ENCODE measurements around the gene SSBP3.

Gene SSBP3

DNA sequence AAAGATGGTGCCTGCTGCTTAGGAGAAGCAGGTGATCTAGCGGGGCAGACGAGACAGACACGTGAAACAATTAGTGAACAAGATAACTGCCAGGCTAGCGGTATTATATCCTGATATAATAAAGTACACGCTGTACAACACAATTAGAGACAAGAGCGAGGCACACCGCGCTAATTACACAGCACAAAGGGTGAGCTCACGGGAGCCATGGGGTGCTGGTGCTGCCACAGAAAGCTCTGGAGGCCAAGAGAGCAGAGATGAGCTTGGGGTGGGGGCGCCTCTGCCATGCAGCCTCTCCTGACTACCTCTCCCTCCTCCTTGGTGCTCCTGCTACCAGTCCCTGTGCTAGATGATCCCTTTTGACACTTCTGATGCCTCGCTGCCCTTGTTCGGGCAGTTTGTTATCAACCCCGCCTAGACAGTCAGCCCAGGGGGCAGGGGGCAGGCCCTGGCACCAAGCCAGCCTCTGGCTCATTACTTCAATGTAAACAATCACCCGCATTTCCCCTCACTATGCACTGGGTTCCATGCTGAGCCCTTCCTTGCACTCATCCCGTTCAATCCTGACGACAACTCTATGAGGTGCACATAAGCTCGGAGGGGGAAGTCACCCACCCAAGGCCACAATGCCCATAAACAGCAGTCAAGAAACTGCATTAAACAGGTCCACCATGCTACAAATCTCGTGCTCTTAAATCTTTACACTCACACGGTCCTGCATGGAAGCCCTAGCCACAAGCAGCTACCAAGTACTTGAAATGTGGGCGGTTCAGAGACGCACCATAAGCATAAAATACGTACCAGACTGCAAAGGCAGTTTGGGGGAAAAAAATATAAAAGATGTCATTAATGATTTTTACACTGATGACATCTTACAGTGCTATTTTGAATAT, 103.0 kb downstream of the SSBP3 start:
- no peak for DNase-seq

- DNase-seq: no peak
These were observed 103.6 kb downstream of the SSBP3 start for GRCh38 chr1:54302549-54302948.

GRCh38 chr1:54301497-54301896, 104.7 kb downstream of the SSBP3 start:
- no peak for DNase-seq

- DNase-seq: no peak
These were observed 105.8 kb downstream of the SSBP3 start for GRCh38 chr1:54300401-54300800.

- no peak for DNase-seq
These were observed 107.2 kb downstream of the SSBP3 start for GRCh38 chr1:54299037-54299436.

DNA sequence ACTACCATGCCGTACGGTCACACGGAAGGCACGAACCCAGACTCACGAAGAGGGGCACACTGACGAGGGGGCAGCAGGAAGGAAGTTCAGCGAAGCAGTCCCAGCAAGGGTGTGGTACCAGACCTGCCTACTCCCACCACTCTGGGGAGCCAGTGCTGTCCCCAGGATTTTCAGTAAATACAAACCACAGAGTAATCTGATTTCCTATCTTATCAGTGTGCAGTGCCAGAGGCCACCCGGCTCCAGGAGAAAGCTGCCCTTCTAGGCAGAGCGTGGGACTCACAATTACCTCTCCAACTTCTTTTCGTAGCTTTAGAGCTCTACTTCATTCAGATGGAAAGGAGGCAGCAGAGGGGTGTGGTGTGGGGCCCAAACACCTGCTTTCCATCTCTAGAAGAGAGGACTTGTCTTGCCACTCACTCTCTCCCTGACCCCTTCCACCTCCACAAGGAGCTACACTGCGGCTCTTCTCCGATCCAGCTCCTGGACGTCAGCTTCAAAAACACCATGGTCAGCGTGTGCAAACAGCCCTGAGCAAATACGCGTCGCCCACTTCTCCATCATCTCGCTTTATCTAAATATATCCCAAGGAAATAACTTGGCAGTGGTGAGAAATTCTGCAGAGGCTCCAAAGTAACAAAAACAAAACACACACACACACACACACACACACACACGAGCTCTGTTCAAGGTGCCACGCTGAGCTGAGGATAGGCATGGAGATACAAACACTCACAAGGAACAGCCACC, 107.7 kb downstream of the SSBP3 start:
- no peak for DNase-seq

DNA sequence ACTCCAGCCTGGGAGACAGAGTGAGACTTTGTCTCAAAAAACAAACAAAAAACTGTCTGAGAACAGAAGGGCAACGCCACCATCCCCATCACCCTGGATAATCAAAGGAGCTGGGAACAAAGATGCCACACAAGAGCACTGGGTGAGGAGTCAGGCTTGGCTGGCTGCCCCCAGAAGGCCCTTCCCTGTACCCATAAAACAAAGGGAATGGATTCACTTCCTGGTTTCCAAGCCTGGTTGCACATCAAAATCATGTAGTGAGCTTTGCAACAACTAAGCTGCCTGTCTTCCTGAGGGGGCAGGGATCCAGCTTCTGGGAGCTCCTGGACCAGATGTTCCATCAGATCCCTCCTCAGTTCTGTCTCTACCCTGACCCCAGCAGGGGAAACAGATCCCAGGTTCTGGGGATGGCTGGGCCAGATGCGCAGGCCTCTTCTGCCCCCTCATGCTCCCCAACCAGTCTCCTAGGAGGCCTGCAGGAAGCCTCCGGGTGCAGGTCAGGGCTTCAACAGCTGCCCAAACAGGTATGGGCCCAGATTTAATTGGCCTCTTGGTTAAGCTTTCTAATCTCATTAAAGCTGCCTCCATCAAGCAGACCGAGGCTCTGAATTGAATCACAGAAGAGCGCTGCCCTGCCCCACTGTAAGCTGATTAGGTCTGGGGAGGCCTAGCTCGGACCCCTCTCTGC, 108.5 kb downstream of the SSBP3 start:
- no peak for DNase-seq

GRCh38 chr1:54296666-54297065, 109.5 kb downstream of the SSBP3 start:
- DNase-seq: no peak

DNA sequence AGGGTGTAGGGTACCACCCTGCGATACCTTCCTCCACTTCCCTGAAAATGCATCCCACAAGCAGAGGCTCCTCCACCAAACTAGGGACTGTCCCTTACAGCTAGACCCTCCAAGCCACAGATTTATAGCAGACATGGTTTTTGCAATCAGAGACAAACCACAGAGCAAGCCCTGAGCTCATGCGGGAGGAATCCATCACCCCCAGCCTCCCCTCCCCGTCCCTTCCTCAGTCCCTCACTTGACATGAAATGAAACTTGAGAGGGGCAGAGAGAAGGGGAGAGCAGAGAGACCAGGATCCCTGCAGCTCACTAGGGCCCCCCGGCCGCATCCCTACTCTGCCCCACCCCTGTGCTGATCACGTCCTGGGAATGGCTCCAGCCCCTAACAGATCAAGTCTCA, 111.3 kb downstream of the SSBP3 start:
- no peak for DNase-seq

DNA sequence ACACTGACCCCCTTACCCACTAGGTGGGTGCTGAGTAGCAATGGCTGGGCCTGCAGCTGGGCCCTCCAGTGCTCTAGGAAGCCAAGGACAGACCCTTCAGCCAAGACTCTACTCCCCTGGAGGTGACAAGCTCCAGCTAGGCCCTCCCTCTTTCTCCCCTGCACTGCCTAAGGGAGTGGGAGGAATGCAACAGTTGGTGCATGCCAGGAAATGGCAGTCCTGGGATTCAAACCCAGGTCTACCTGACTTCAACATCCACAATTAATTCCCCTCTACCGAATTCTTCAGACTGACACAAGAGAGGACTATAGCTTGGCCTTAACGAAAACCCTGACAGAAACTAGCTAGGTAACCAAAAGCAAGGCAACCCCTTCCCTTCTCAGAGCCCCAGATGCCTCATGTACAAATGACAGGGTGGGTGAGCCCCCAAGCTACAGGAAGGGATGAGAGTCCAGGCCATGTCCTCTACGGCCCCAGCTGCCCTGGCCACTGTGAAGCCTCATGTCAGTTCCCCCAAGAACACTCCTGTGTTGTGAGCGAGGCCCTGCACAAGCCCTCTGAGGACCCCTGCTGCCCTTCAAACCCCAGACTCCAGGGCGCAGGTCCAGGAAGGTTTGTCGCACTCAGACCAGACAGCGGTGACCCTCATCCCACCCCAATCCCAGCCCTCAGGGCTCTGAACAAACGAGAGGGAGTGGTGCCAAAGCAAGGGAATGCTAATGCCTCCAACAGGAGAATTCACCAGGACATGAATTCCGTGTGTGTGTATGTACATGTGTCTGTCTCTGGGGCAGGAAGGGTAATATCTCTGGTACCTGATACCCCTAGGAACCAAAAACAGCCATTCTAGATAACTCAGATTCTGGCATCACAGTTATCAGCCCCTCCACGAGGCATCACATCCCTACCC, 113.9 kb downstream of the SSBP3 start:
- no peak for DNase-seq

GRCh38 chr1:54291276-54292001, 114.8 kb downstream of the SSBP3 start:
- no peak for DNase-seq

DNA sequence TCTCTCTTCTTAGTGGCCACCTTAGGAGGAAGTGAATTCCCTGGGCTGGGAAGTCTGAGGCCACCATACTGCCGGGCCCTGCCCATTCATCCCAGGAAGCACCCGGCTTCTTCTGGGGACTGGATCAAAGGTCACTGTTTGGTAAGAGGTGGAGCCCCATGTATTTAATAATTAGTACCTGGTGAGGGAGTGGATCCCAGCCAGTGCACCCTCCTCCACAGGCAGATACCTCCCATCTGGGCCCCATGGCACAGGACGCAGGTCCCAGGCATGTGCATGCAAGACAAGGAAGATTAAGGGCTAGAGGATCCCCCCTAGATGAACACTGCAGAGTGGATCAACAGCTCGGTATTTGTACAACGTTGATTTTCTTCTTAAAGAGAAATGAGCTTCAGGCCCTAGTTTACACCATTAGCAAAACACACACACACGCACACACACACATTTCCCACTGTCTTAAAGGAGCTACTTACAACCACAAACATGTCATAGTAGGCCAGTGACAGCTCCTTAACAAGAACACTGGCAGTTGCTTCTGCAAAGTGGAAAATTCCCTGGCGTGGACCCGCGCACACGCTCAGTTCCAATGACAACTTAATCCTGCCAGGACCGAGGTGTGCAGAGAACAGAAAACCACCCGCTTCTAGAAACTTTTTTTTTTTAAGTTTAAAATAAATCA, 115.5 kb downstream of the SSBP3 start:
- DNase-seq: no peak

DNA sequence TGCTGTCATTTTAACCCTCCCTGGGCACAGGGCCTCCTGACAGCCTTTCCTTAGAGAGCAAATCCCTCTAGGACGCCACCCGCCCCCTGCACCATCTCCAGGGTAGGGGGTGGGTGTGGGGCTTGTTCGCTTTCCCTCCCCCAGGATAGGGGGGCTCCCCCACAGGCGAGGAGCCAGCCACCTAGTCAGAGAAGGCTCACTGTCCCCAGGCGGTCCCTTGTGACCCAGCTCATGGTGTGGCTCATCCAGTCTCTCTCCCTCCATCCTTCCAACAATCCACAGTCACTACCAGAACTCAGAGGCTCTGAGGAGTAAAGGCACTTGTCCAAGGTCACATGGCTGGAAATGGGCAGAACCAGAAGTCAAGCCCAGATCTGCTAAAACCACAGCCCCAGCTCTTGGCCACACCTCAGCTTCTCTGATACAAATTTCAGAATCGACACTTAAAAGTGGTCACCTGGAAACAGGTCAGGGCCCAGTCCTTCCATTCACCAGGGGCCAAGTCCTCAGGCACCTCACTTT, 116.4 kb downstream of the SSBP3 start:
- no peak for DNase-seq

DNA sequence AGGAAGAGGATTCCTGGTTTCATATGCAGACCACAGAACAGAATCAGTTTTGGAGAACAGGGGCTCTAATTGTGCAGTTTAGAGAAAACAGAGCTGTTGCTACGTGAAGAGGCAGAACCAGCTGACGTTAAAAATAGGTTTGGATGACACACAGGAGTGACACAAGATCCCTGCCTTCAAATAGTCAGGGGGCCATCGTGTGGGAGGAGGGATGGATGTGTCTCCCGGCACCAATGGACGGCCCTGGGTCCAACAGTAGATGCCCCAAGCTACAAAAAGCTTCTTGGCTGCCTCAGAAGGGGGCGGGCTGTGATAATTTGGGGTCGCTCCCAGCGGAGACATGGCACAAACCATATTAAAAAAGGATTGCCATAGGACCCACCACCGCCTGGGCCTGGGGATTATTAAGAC, 118.4 kb downstream of the SSBP3 start:
- DNase-seq: no peak

- no peak for DNase-seq
These were observed 119.0 kb downstream of the SSBP3 start for GRCh38 chr1:54287176-54287650.

- DNase-seq: no peak
These were observed 120.3 kb downstream of the SSBP3 start for GRCh38 chr1:54285815-54286345.

- DNase-seq: no peak
These were observed 121.2 kb downstream of the SSBP3 start for GRCh38 chr1:54284781-54285529.

GRCh38 chr1:54283635-54284385, 122.4 kb downstream of the SSBP3 start:
- no peak for DNase-seq

Data from GOT3 (cell line).